Panc1 (cell line): ENCODE data around the gene PCBP4.

Experiments
- CTCF ChIP-seq: fragments of 450-650 bp; IDR thresholded peaks from 2 replicates; pipeline ENCODE4 v1.5.1; 2017; ENCODE audit warnings: mild to moderate bottlenecking
- POLR2AphosphoS5 ChIP-seq: IDR thresholded peaks from 2 replicates; pipeline ENCODE4 v1.6.1; 2012; ENCODE audit warnings: mild to moderate bottlenecking, low read depth, low read length, moderate library complexity
- REST ChIP-seq, 2 experiments: IDR thresholded peaks; 2 replicates each; pipeline ENCODE4 v1.6.1; 2011 to 2012; ENCODE audit warnings: low read depth in 2 of 2, control low read depth in 1 of 2, low read length in 1 of 2, mild to moderate bottlenecking in 1 of 2, moderate library complexity in 1 of 2; ENCODE audit not compliant: insufficient read depth in 1 of 2
- TCF7L2 ChIP-seq: IDR thresholded peaks from 2 replicates; pipeline ENCODE4 v1.6.1; 2011; ENCODE audit warnings: mild to moderate bottlenecking, low read depth, low read length, inconsistent platforms

GRCh38 chr3:51978143-51978502 lies 10.9 kb upstream of the PCBP4 start:
- TF ChIP-seq CTCF (no peak), POLR2AphosphoS5 (no peak), REST (IDR thresholded peaks at IDR 0.05; ENCODE audit: insufficient read depth in 1 of 2, low read depth in 2 of 2, low read length in 1 of 2) (no peak), TCF7L2 (no peak)
